Activated naive CD8-positive, alpha-beta T cell treated with anti-CD3 and anti-CD28 coated beads, Interleukin-2, amount 10 ng/mL, durations not matched to agents 7 days and 5 days (primary cell): ENCODE data around the gene CDH16. TPM values are rescaled to one million over a fixed set of nuclear protein-coding genes. Genes with fewer than 3 reads are reported as not detected.

Experiments
- total RNA-seq, 2 experiments: library from RNA; stranded (reverse); gene quantifications; one replicate each; pipeline ENCODE4 v1.2.3, GENCODE V29; 2021

The CDH16 gene
- total RNA-seq, 2 experiments from 2014 or later: not detected

Other genes starting within 250 kb of the CDH16 start
- 1 to 10 TPM; 1.3 to 2.0 TPM for gene CMTM4, start 222.1 kb downstream of the CDH16 start, total RNA-seq
- gene DYNC1LI2, start 167.3 kb downstream of the CDH16 start, total RNA-seq: 10 to 100 TPM; 66.3 to 70.5 TPM
- gene TERB1, start 117.3 kb downstream of the CDH16 start, total RNA-seq: not detected
- 10 to 100 TPM; 70.7 to 77.0 TPM for gene NAE1, start 87.9 kb downstream of the CDH16 start, total RNA-seq
- gene CA7, start 74.5 kb downstream of the CDH16 start, total RNA-seq: not detected
- gene PDP2, start 38.4 kb downstream of the CDH16 start, total RNA-seq: 10 to 100 TPM; 26.6 TPM
- gene RRAD, start 6.7 kb upstream of the CDH16 start, total RNA-seq: under 1 TPM; 0.60 to 0.61 TPM
- gene CIAO2B, start 15.5 kb upstream of the CDH16 start, total RNA-seq: 100 to 1,000 TPM in 1 of 2 experiments, 10 to 100 TPM in 1; 98.0 to 106 TPM
- gene CES2, start 16.6 kb upstream of the CDH16 start, total RNA-seq: 10 to 100 TPM; 45.4 to 46.4 TPM
- 1 to 10 TPM; 4.8 to 8.3 TPM for gene CES3, start 42.4 kb upstream of the CDH16 start, total RNA-seq
- gene CES4A, start 69.7 kb upstream of the CDH16 start, total RNA-seq: 10 to 100 TPM; 16.2 to 17.5 TPM
- 100 to 1,000 TPM; 193 to 198 TPM for gene CBFB, start 110.3 kb upstream of the CDH16 start, total RNA-seq
- gene PHAF1, start 191.1 kb upstream of the CDH16 start, total RNA-seq: 10 to 100 TPM; 16.6 to 17.3 TPM
- 10 to 100 TPM in 1 of 2 experiments, 1 to 10 TPM in 1; 9.0 to 10.1 TPM for gene B3GNT9, start 232.1 kb upstream of the CDH16 start, total RNA-seq
- 10 to 100 TPM; 77.3 to 81.7 TPM for gene TRADD, start 241.0 kb upstream of the CDH16 start, total RNA-seq
- 10 to 100 TPM; 34.1 to 41.3 TPM for gene FBXL8, start 241.1 kb upstream of the CDH16 start, total RNA-seq
- gene HSF4, start 245.9 kb upstream of the CDH16 start, total RNA-seq: 10 to 100 TPM; 61.5 to 76.8 TPM